ENCODE results near the gene SFSWAP. TPM values are rescaled to one million over a fixed set of nuclear protein-coding genes. Genes with fewer than 3 reads are reported as not detected.

The SFSWAP gene
- total and polyA plus RNA-seq, 8 donors, result 14.8 to 194 (median 45.2) TPM

- H3K4me1 ChIP-seq, result no peaks in the 10 kb centered on the region
- H3K36me3 ChIP-seq, result no peaks in the 10 kb centered on the region
- H3K9me3 ChIP-seq, result peaks cover 0 to 10% (median 9%) of the 10 kb centered on the region in 4 donors
- no peak overlapping the region for H3K4me3 ChIP-seq
- 57 to 76% (median 71%) methylated on average over 8 of the region's 8 CpGs for WGBS, 5 donors
- TF ChIP-seq EP300 (IDR thresholded peaks at IDR 0.05), result no peak
- no peak for TF ChIP-seq POLR2AphosphoS5 (IDR thresholded peaks at IDR 0.05)
- TF ChIP-seq, protein P1, sequence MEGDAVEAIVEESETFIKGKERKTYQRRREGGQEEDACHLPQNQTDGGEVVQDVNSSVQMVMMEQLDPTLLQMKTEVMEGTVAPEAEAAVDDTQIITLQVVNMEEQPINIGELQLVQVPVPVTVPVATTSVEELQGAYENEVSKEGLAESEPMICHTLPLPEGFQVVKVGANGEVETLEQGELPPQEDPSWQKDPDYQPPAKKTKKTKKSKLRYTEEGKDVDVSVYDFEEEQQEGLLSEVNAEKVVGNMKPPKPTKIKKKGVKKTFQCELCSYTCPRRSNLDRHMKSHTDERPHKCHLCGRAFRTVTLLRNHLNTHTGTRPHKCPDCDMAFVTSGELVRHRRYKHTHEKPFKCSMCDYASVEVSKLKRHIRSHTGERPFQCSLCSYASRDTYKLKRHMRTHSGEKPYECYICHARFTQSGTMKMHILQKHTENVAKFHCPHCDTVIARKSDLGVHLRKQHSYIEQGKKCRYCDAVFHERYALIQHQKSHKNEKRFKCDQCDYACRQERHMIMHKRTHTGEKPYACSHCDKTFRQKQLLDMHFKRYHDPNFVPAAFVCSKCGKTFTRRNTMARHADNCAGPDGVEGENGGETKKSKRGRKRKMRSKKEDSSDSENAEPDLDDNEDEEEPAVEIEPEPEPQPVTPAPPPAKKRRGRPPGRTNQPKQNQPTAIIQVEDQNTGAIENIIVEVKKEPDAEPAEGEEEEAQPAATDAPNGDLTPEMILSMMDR (IDR thresholded peaks at IDR 0.05), result no peak
- no peak for TF ChIP-seq POLR2A (IDR thresholded peaks at IDR 0.05)
- no peak overlapping the region for H3K27ac ChIP-seq
- DNase-seq, result no peak
- H3K27me3 ChIP-seq, result peaks cover 0 to 36% (median 0%) of the 10 kb centered on the region in 3 donors
- intact Hi-C loops (cut with DNase I; ENCODE audit: low total_unique reads), result no loop called here
These were observed 39.6 kb upstream of the SFSWAP start for GRCh38 chr12:131671276-131671675.

- H3K36me3 ChIP-seq, result no peaks in the 10 kb centered on the region
- H3K4me1 ChIP-seq, result no peaks in the 10 kb centered on the region
- intact Hi-C loops (cut with DNase I; ENCODE audit: low total_unique reads), result no loop called here
- 36 to 71% (median 50%) methylated on average over 5 to 8 of the region's 8 CpGs for WGBS, 5 donors
- no peak overlapping the region for H3K4me3 ChIP-seq
- no peak overlapping the region for H3K27ac ChIP-seq
- peaks cover 0 to 10% (median 9%) of the 10 kb centered on the region in 4 donors for H3K9me3 ChIP-seq
- H3K27me3 ChIP-seq, result peaks cover 0 to 36% (median 0%) of the 10 kb centered on the region in 3 donors
- DNase-seq, result peak in 1 of 2 donors; percentile 31
- TF ChIP-seq, protein P1 (IDR thresholded peaks at IDR 0.05), result no peak
- TF ChIP-seq POLR2AphosphoS5 (IDR thresholded peaks at IDR 0.05) (no peak), EP300 (IDR thresholded peaks at IDR 0.05) (no peak), POLR2A (IDR thresholded peaks at IDR 0.05) (no peak)
These were observed 39.0 kb upstream of the SFSWAP start for GRCh38 chr12:131671871-131672270.

GRCh38 chr12:131672311-131672940 lies 38.5 kb upstream of the SFSWAP start:
- Histone ChIP-seq H3K36me3 (no peaks in the 10 kb centered on the region), H3K9me3 (peaks cover 0 to 10% (median 9%) of the 10 kb centered on the region in 4 donors), H3K4me1 (no peaks in the 10 kb centered on the region), H3K4me3 (no peak overlapping the region), H3K27ac (no peak overlapping the region), H3K27me3 (peaks cover 0 to 36% (median 0%) of the 10 kb centered on the region in 3 donors)
- intact Hi-C loops (cut with DNase I; ENCODE audit: low total_unique reads), result no loop called here
- DNase-seq, result no peak
- TF ChIP-seq POLR2A (IDR thresholded peaks at IDR 0.05) (no peak), EP300 (IDR thresholded peaks at IDR 0.05) (no peak), POLR2AphosphoS5 (IDR thresholded peaks at IDR 0.05) (no peak)
- WGBS, 5 donors, result 71 to 78% (median 72%) methylated on average over 16 to 17 of the region's 17 CpGs

GRCh38 chr12:131672941-131673887 lies 37.7 kb upstream of the SFSWAP start:
- WGBS, 5 donors, result 62 to 74% (median 68%) methylated on average over 24 of the region's 24 CpGs
- Histone ChIP-seq H3K9me3 (peaks cover 0 to 10% (median 9%) of the 10 kb centered on the region in 4 donors), H3K27me3 (peaks cover 0 to 40% (median 0%) of the 10 kb centered on the region in 3 donors), H3K4me3 (no peak overlapping the region), H3K27ac (peak overlapping the region in 1 of 5 donors; percentile 20), H3K36me3 (no peaks in the 10 kb centered on the region), H3K4me1 (no peaks in the 10 kb centered on the region)
- intact Hi-C loops (cut with DNase I; ENCODE audit: low total_unique reads), result no loop called here
- no peak for TF ChIP-seq POLR2A (IDR thresholded peaks at IDR 0.05)
- TF ChIP-seq, protein P1 (IDR thresholded peaks at IDR 0.05), result no peak
- no peak for TF ChIP-seq POLR2AphosphoS5 (IDR thresholded peaks at IDR 0.05)
- no peak for TF ChIP-seq EP300 (IDR thresholded peaks at IDR 0.05)
- no peak for DNase-seq

All from stomach (tissue), 9 donors.